H1 (cell line): ENCODE results near the gene TWSG1. TPM values are rescaled to one million over a fixed set of nuclear protein-coding genes. Genes with fewer than 3 reads are reported as not detected.

Source experiments
- CTCF ChIA-PET: fragments of 300-600 bp; sonication (Branson Sonifier 250); formaldehyde crosslinking; loops from one replicate; lab custom pipeline; 2021; ENCODE audit not compliant: partially characterized antibody; lab: Charles Lee
- POLR2A ChIA-PET: fragments of 300-600 bp; sonication (Branson Sonifier 250); formaldehyde crosslinking; loops from one replicate; lab custom pipeline; 2021; ENCODE audit warnings: inconsistent platforms; ENCODE audit not compliant: partially characterized antibody; lab: Charles Lee
- DNase-seq, 2 experiments: peaks; one replicate each; pipeline versions ENCODE4 v3.0.0 to v3.0.0-alpha.2; 2010 to 2022; ENCODE audit warnings: low spot score in 2 of 2, low read depth in 1 of 2, mixed read lengths in 1 of 2
- FAIRE-seq: peaks from 2 replicates; lab custom pipeline; 2011; peaks lifted over from hg19 to GRCh38; lab: Jason Lieb, UNC
- H2AFZ ChIP-seq: 2 replicates; pipeline ENCODE4 v1.8.1; 2012; ENCODE audit warnings: low read length, inconsistent platforms
- H2AK5ac ChIP-seq: 2 replicates; pipeline ENCODE4 v1.6.1; 2013; ENCODE audit warnings: low read depth, low read length
- H2BK120ac ChIP-seq: replicated peaks from 2 replicates; pipeline ENCODE3; 2013; ENCODE audit warnings: low read depth, low read length, inconsistent platforms
- H2BK12ac ChIP-seq: 2 replicates; pipeline ENCODE4 v1.6.1; 2013; ENCODE audit warnings: low read depth, low read length
- H2BK15ac ChIP-seq: 2 replicates; pipeline ENCODE4 v1.6.1; 2013; ENCODE audit warnings: low read length
- H2BK20ac ChIP-seq: 2 replicates; pipeline ENCODE4 v1.6.1; 2013; ENCODE audit warnings: low read length
- H2BK5ac ChIP-seq: 2 replicates; pipeline ENCODE4 v1.6.1; 2013; ENCODE audit warnings: low read depth, low read length
- H3K14ac ChIP-seq: 2 replicates; pipeline ENCODE4 v1.6.1; 2013; ENCODE audit warnings: inconsistent platforms; ENCODE audit not compliant: insufficient read length
- H3K18ac ChIP-seq: 2 replicates; pipeline ENCODE4 v1.6.1; 2013; ENCODE audit warnings: low read length; ENCODE audit errors: extremely low read depth
- H3K23ac ChIP-seq: 2 replicates; pipeline ENCODE4 v1.6.1; 2013; ENCODE audit warnings: inconsistent platforms; ENCODE audit not compliant: insufficient read length
- H3K23me2 ChIP-seq: 2 replicates; pipeline ENCODE4 v1.6.1; 2013; ENCODE audit warnings: low read depth, low read length
- H3K27ac ChIP-seq: 2 replicates; pipeline ENCODE4 v1.6.1; 2011; ENCODE audit warnings: low read depth, low read length, inconsistent platforms
- H3K27me3 ChIP-seq, 4 experiments: replicated peaks in 1 of 4; 1 replicate in 1 of 4; 2 replicates in 3 of 4; pipeline versions ENCODE4 v1.6.1 to v1.8.1; 2011 to 2013; ENCODE audit warnings: low read length in 3 of 4, mild to moderate bottlenecking in 3 of 4, inconsistent platforms in 2 of 4, mixed read lengths in 2 of 4, moderate library complexity in 1 of 4; ENCODE audit not compliant: control insufficient read depth in 3 of 4, insufficient read depth in 3 of 4; ENCODE audit errors: extremely low read depth in 1 of 4
- H3K36me3 ChIP-seq, 4 experiments: 2 replicates each; pipeline versions ENCODE4 v1.6.1 to v1.8.1; 2011 to 2013; ENCODE audit warnings: mild to moderate bottlenecking in 4 of 4, low read length in 3 of 4, moderate library complexity in 2 of 4, control low read depth in 1 of 4, inconsistent platforms in 1 of 4; ENCODE audit not compliant: insufficient read depth in 4 of 4, control insufficient read depth in 2 of 4
- H3K4ac ChIP-seq: replicated peaks from 2 replicates; pipeline ENCODE3; 2013; ENCODE audit warnings: low read length, low read depth, mixed read lengths, inconsistent platforms; ENCODE audit not compliant: insufficient read length
- H3K4me1 ChIP-seq, 4 experiments: replicated peaks in 1 of 4; 1 replicate in 1 of 4; 2 replicates in 3 of 4; pipeline versions ENCODE4 v1.6.1 to v1.8.1; 2011 to 2013; ENCODE audit warnings: low read length in 3 of 4, inconsistent platforms in 2 of 4, mixed read lengths in 1 of 4; ENCODE audit not compliant: insufficient read depth in 4 of 4, control insufficient read depth in 3 of 4
- H3K4me2 ChIP-seq, 2 experiments: 2 replicates each; pipeline versions ENCODE4 v1.6.1 to v1.8.1; 2011 to 2013; ENCODE audit warnings: low read depth in 2 of 2, low read length in 2 of 2, control low read depth in 1 of 2, inconsistent platforms in 1 of 2, mild to moderate bottlenecking in 1 of 2; ENCODE audit not compliant: insufficient read depth in 1 of 2
- H3K4me3 ChIP-seq, 4 experiments: fragments of 200-600, 300-600 bp in 1 of 4; sonication (generic), shearing (Covaris generic), sonication (Bioruptor Twin) in 1 of 4; 2 replicates each; pipeline versions ENCODE4 v1.5.1 to v1.8.1; 2011 to 2016; ENCODE audit warnings: low read length in 4 of 4, low read depth in 3 of 4, control low read depth in 2 of 4, inconsistent platforms in 2 of 4, mild to moderate bottlenecking in 2 of 4, mixed read lengths in 1 of 4, moderate library complexity in 1 of 4; ENCODE audit not compliant: insufficient read depth in 2 of 4; ENCODE audit errors: extremely low read depth in 1 of 4
- H3K56ac ChIP-seq: replicated peaks from 2 replicates; pipeline ENCODE3; 2013; ENCODE audit warnings: low read depth, mild to moderate bottlenecking, mixed read lengths, low read length, inconsistent platforms; ENCODE audit not compliant: insufficient read length
- H3K79me1 ChIP-seq: 2 replicates; pipeline ENCODE4 v1.6.1; 2013; ENCODE audit warnings: low read depth, low read length, control low read depth
- H3K79me2 ChIP-seq, 2 experiments: 2 replicates each; pipeline versions ENCODE4 v1.6.1 to v1.8.1; 2012 to 2013; ENCODE audit warnings: low read length in 2 of 2, mild to moderate bottlenecking in 2 of 2, inconsistent platforms in 1 of 2; ENCODE audit not compliant: insufficient read depth in 2 of 2, control insufficient read depth in 1 of 2
- H3K9ac ChIP-seq, 4 experiments: replicated peaks in 1 of 4; 1 replicate in 1 of 4; 2 replicates in 3 of 4; pipeline versions ENCODE4 v1.6.1 to v1.8.1; 2011 to 2013; ENCODE audit warnings: low read depth in 3 of 4, low read length in 3 of 4, control low read depth in 2 of 4, mild to moderate bottlenecking in 2 of 4, moderate library complexity in 2 of 4, inconsistent platforms in 1 of 4; ENCODE audit errors: extremely low read depth in 1 of 4
- H3K9me3 ChIP-seq, 2 experiments: 2 replicates each; pipeline versions ENCODE4 v1.6.1 to v1.8.1; 2012 to 2013; ENCODE audit warnings: mild to moderate bottlenecking in 2 of 2, moderate library complexity in 2 of 2, control low read depth in 1 of 2, inconsistent platforms in 1 of 2, low read depth in 1 of 2, low read length in 1 of 2, mixed read lengths in 1 of 2; ENCODE audit not compliant: insufficient read depth in 2 of 2
- H4K20me1 ChIP-seq, 2 experiments: replicated peaks in 1 of 2; 2 replicates each; pipeline versions ENCODE3 to v1.8.1; 2011 to 2013; ENCODE audit warnings: inconsistent platforms in 2 of 2, low read length in 2 of 2, mild to moderate bottlenecking in 1 of 2; ENCODE audit not compliant: insufficient read depth in 2 of 2, control insufficient read depth in 1 of 2
- H4K5ac ChIP-seq: 2 replicates; pipeline ENCODE4 v1.6.1; 2013; ENCODE audit warnings: low read length, low read depth, mixed read lengths, inconsistent platforms; ENCODE audit not compliant: insufficient read length
- H4K8ac ChIP-seq: 2 replicates; pipeline ENCODE4 v1.8.0; 2013; ENCODE audit warnings: mild to moderate bottlenecking, moderate library complexity, low read length, inconsistent platforms; ENCODE audit not compliant: insufficient read depth; ENCODE audit errors: extremely low read depth
- H4K91ac ChIP-seq: replicated peaks from 2 replicates; pipeline ENCODE3; 2013; ENCODE audit warnings: low read length, mixed read lengths, inconsistent platforms; ENCODE audit not compliant: insufficient read length
- ASH2L ChIP-seq: fragments of 200-600, 300-600 bp; sonication (generic); IDR thresholded peaks from one replicate; pipeline ENCODE4 v1.7.1; 2017; ENCODE audit warnings: low read length
- ATF3 ChIP-seq: IDR thresholded peaks from 2 replicates; pipeline ENCODE4 v1.6.1; 2011; ENCODE audit warnings: low read depth, mild to moderate bottlenecking, low read length; ENCODE audit not compliant: insufficient read depth
- CTCF ChIP-seq, 3 experiments: IDR thresholded peaks; 1 replicate in 2 of 3; 2 replicates in 1 of 3; pipeline versions ENCODE4 v1.5.1 to v1.6.1; 2011; ENCODE audit warnings: low read length in 3 of 3, mild to moderate bottlenecking in 3 of 3, inconsistent platforms in 2 of 3, low read depth in 1 of 3, moderate library complexity in 1 of 3; ENCODE audit not compliant: insufficient read depth in 1 of 3; ENCODE audit errors: control extremely low read depth in 1 of 3
- JUND ChIP-seq: IDR thresholded peaks from 2 replicates; pipeline ENCODE4 v1.6.1; 2011; ENCODE audit warnings: mild to moderate bottlenecking, improper control_type of control experiment, low read length
- KDM5A ChIP-seq: fragments of 200-600 bp; IDR thresholded peaks from 2 replicates; pipeline ENCODE4 v1.7.1; 2012; ENCODE audit warnings: mild to moderate bottlenecking, low read length, inconsistent platforms, mixed read lengths
- PHF8 ChIP-seq: fragments of 200-600 bp; sonication (generic); conservative IDR thresholded peaks from 2 replicates; pipeline ENCODE4 v1.7.1; 2012; ENCODE audit warnings: low read depth, mild to moderate bottlenecking, inconsistent platforms, low read length, moderate library complexity
- RAD21 ChIP-seq, 2 experiments: IDR thresholded peaks in 1 of 2; conservative IDR thresholded peaks in 1 of 2; 2 replicates each; pipeline ENCODE4 v1.6.1; 2011; ENCODE audit warnings: low read depth in 2 of 2, low read length in 2 of 2, improper control_type of control experiment in 1 of 2, inconsistent platforms in 1 of 2, mild to moderate bottlenecking in 1 of 2, moderate library complexity in 1 of 2
- RBBP5 ChIP-seq: IDR thresholded peaks from 2 replicates; pipeline ENCODE4 v1.7.1; 2012; ENCODE audit warnings: low read depth, mild to moderate bottlenecking, inconsistent platforms, low read length, moderate library complexity, borderline replicate concordance
- SAP30 ChIP-seq: fragments of 300-600 bp; sonication (generic); IDR thresholded peaks from 2 replicates; pipeline ENCODE4 v1.7.1; 2012; ENCODE audit warnings: low read length, moderate library complexity, mild to moderate bottlenecking, inconsistent platforms; ENCODE audit not compliant: insufficient read depth, insufficient replicate concordance
- SIN3A ChIP-seq, 2 experiments: IDR thresholded peaks in 1 of 2; conservative IDR thresholded peaks in 1 of 2; 2 replicates each; pipeline ENCODE4 v1.6.1; 2011 to 2012; ENCODE audit warnings: low read length in 2 of 2, improper control_type of control experiment in 1 of 2, low read depth in 1 of 2, mild to moderate bottlenecking in 1 of 2
- WGBS, 2 experiments: shearing (Covaris generic) in 1 of 2; methylation state at CpG; one replicate each; pipeline versions ENCODE4 v1.1.6 to v1.1.7; 2013 to 2015; ENCODE audit warnings: low lambda C conversion rate in 2 of 2, mixed read lengths in 2 of 2, inconsistent platforms in 1 of 2, low coverage in 1 of 2, missing lambda C conversion rate in 1 of 2; ENCODE audit not compliant: insufficient replicate concordance in 2 of 2, insufficient coverage in 1 of 2, insufficient read length in 1 of 2; ENCODE audit errors: extremely low coverage in 1 of 2, missing lambda C conversion rate in 1 of 2; 5-methylcytosine and 5-hydroxymethylcytosine counted together
- polyA plus RNA-seq, 7 experiments: library from polyadenylated mRNA; depleted of rRNA in 3 of 7; stranded (reverse) in 5 of 7; unstranded in 2 of 7; fragments of >200 nt in 5 of 7; fragments of 200-250 nt in 2 of 7; gene quantifications; 1 replicate in 5 of 7; 2 replicates in 1 of 7; 4 replicates in 1 of 7; pipeline versions ENCODE4 v1.2.1 to v1.2.3, GENCODE V29; 2011 to 2013; ENCODE audit warnings: missing spikeins in 2 of 7, mixed read lengths in 2 of 7
- total RNA-seq: library from RNA; stranded (reverse); fragmentation: NEBNext Ultra II Directional; extraction: Animal tissue kit (Norgen Biotek cat#: 25700); gene quantifications from 2 replicates; pipeline ENCODE4 v1.2.1, GENCODE V29; 2021

Gene TWSG1
- total and polyA plus RNA-seq, 2 of the 8 experiments (the other 6 are each of a cell fraction or from before 2014, with no cell fraction given), result 11.8 to 19.8 TPM

DNA sequence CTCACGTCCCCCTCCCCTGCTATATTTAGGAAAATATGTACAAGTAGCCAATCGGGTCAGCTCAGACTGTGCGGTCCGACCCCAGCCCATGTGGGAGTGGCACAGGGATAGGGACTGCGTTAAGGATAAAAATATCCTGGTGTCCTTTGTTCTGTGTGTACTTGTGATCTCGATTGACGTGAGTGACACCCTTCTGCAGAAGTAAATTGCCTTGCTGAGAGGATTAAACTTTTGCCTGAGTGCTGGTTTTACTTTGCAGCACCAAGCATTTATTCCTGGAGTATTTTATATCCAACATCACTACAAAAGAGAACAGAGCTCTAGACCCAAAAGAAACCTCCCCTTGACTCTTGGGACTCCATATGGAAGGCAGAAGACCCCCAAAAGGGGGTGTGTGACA lies 112.8 kb downstream of the TWSG1 start:
- peak in 1 of 2 experiments; percentile 27 for DNase-seq
- Histone ChIP-seq H4K91ac (no peak overlapping the region), H3K56ac (no peak overlapping the region), H3K36me3 (no peaks in the 10 kb centered on the region), H3K23ac (no peak overlapping the region), H2BK15ac (no peak overlapping the region), H2AFZ (no peak overlapping the region), H3K27me3 (no peaks in the 10 kb centered on the region), H3K23me2 (no peaks in the 10 kb centered on the region), H3K4ac (no peak overlapping the region), H3K79me1 (no peaks in the 10 kb centered on the region), H3K4me1 (peaks cover 0 to 3% (median 0%) of the 10 kb centered on the region in 4 experiments; a peak in 2 of 7 replicates), H2BK120ac (no peak overlapping the region), H3K4me3 (no peak overlapping the region), H4K5ac (no peak overlapping the region), H2BK20ac (no peak overlapping the region), H4K20me1 (no peaks in the 10 kb centered on the region), H2BK12ac (no peak overlapping the region), H2AK5ac (no peak overlapping the region), H3K9me3 (no peaks in the 10 kb centered on the region), H2BK5ac (no peak overlapping the region), H3K27ac (no peak overlapping the region), H4K8ac (no peak overlapping the region), H3K18ac (no peak overlapping the region), H3K4me2 (no peak overlapping the region), H3K79me2 (no peaks in the 10 kb centered on the region), H3K14ac (no peak overlapping the region), H3K9ac (no peak overlapping the region)
- WGBS, 2 experiments, result 91% methylated on average over 7 of the region's 7 CpGs; no CpG with 5 or more reads in 1 of the 2 experiments
- ChIA-PET POLR2A (no interaction called here), CTCF (interaction anchor here (1.1 to 2.3 kb wide), 3 partner anchors 18 to 69 kb away, joined by 3 to 5 read pairs (median 4); no protein-coding TSS in a partner anchor)
- no peak for FAIRE-seq
- no peak for TF ChIP-seq JUND
- no peak for TF ChIP-seq KDM5A
- TF ChIP-seq SIN3A (conservative IDR thresholded peaks at IDR 0.05 in 1 of 2, IDR thresholded peaks at IDR 0.05 in 1 of 2; ENCODE audit: low read depth in 1 of 2, low read length in 2 of 2), result no peak
- no peak for TF ChIP-seq ASH2L
- no peak for TF ChIP-seq SAP30
- TF ChIP-seq RBBP5, result no peak
- TF ChIP-seq RAD21 (IDR thresholded peaks at IDR 0.05 in 1 of 2, conservative IDR thresholded peaks at IDR 0.05 in 1 of 2; ENCODE audit: low read depth in 2 of 2, low read length in 2 of 2), result no peak
- TF ChIP-seq CTCF (IDR thresholded peaks at IDR 0.05; ENCODE audit: control extremely low read depth in 1 of 3, insufficient read depth in 1 of 3, low read depth in 1 of 3, low read length in 3 of 3), result no peak
- no peak for TF ChIP-seq PHF8
- no peak for TF ChIP-seq ATF3
